Fibroblast of the aortic adventitia (primary cell): ENCODE results near the gene NRG3. TPM values are rescaled to one million over a fixed set of nuclear protein-coding genes. Genes with fewer than 3 reads are reported as not detected.
"Not testable (repeated sequence)": the region's sequence is repeated elsewhere in the genome, so short reads cannot be mapped to it uniquely, and the experiment has no call there.

Source experiments
- DNase-seq: peaks from one replicate; pipeline ENCODE4 v3.0.0-alpha.2; 2010; ENCODE audit warnings: low read depth
- H3K4me3 ChIP-seq: 2 replicates; pipeline ENCODE4 v1.5.1; 2011; ENCODE audit warnings: low read depth, mild to moderate bottlenecking, control low read depth, low read length, moderate library complexity
- small RNA-seq: library from RNA; depleted of rRNA; stranded (forward); fragments of <200 nt; gene quantifications from one replicate; pipeline ENCODE3, GENCODE V24; 2012
- total RNA-seq: library from RNA; depleted of rRNA; stranded (reverse); fragments of >200 nt; gene quantifications from 2 replicates; pipeline ENCODE4 v1.2.3, GENCODE V29; 2012; ENCODE audit warnings: low replicate concordance
- TF ChIP-seq, protein P1 (sequence below): IDR thresholded peaks from 2 replicates; pipeline ENCODE4 v1.5.1; 2011; ENCODE audit warnings: mild to moderate bottlenecking, low read length, control low read depth, inconsistent platforms; ENCODE audit not compliant: insufficient read depth

NRG3 gene
- total RNA-seq, 1 donor: not detected

DNA sequence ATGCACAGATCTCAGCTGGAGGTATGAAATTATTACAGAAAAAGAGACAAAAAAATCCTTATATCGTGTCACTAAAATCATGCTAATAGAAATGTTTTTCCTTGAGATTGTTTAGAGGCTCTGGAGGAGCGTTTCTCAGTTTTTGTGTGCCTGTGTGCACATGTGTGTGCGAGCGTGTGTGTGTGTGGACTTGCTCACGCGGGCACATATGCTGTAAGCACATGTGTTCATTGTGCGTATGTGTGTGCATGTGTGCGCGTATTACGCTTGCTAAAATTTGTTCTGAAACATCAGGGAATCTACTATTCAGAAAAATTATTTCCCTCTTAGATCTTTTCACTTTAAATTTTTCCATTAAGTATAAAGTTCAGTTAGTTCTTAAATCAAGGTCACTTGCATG is 1111.2 kb downstream of the NRG3 start:
- no peak overlapping the region for H3K4me3 ChIP-seq
- DNase-seq: no peak
- TF ChIP-seq, protein P1, sequence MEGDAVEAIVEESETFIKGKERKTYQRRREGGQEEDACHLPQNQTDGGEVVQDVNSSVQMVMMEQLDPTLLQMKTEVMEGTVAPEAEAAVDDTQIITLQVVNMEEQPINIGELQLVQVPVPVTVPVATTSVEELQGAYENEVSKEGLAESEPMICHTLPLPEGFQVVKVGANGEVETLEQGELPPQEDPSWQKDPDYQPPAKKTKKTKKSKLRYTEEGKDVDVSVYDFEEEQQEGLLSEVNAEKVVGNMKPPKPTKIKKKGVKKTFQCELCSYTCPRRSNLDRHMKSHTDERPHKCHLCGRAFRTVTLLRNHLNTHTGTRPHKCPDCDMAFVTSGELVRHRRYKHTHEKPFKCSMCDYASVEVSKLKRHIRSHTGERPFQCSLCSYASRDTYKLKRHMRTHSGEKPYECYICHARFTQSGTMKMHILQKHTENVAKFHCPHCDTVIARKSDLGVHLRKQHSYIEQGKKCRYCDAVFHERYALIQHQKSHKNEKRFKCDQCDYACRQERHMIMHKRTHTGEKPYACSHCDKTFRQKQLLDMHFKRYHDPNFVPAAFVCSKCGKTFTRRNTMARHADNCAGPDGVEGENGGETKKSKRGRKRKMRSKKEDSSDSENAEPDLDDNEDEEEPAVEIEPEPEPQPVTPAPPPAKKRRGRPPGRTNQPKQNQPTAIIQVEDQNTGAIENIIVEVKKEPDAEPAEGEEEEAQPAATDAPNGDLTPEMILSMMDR: no peak

- not testable (repeated sequence) for DNase-seq, H3K4me3 ChIP-seq
These were observed 1131.5 kb downstream of the NRG3 start for GRCh38 chr10:83006479-83006878.

DNA sequence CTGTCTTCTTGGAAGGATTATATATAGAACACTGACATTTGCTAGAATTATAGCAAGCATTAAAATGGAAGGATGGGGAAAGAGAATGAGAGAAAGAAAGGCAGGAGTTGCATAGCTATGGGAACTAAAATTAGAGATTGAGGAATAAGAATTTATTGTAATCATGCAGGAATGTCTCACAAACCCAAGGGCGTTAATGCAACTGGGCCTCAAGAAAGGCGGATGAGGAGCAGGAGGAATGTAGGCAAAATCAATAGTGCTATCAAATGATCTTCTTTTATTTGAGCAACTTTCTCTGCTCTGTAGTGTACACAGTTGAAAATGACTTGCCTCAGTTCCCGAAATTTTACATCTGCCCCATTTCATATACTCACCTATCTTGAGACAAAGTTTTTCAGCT is 1132.5 kb downstream of the NRG3 start:
- DNase-seq: no peak
- TF ChIP-seq, protein P1: no peak
- no peak overlapping the region for H3K4me3 ChIP-seq

GRCh38 chr10:83012866-83013265 is 1137.9 kb downstream of the NRG3 start:
- no peak overlapping the region for H3K4me3 ChIP-seq
- TF ChIP-seq, protein P1: no peak
- DNase-seq: no peak

- no peak for DNase-seq
- no peak overlapping the region for H3K4me3 ChIP-seq
- TF ChIP-seq, protein P1: no peak
These were observed 1142.3 kb downstream of the NRG3 start for GRCh38 chr10:83017076-83017867.

DNA sequence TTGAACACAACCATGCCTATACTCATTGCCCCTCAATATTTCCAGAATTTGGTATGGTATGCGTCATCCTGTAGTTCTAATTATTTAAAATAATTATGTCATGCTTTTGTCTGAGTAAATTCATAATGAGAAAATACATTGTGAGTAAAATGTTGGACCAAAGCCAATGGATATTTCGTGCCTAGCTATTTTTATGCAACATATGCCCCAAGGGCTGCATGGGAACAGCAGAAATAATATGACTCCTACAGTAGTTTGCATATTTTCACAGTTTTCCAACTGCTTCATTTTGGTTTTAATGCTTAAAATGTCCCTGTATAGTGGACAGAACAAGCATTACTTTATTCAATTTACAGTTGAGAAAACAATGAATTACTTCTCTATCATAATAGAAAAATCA is 1148.7 kb downstream of the NRG3 start:
- TF ChIP-seq, protein P1: no peak
- no peak overlapping the region for H3K4me3 ChIP-seq
- no peak for DNase-seq

Small RNA genes lying within 50 kb of the gene (small RNA-seq; reads per million reads assigned to genes)
- not detected for gene RNU6-441P
